GM21723 (cell line): ENCODE data around the gene NUTM1.

Experiments used
- ATAC-seq: cut with Tn5 transposase; IDR thresholded peaks from one replicate; pipeline ENCODE4 v1.9.1; 2021; ENCODE audit warnings: mild to moderate bottlenecking, moderate library complexity; ENCODE audit not compliant: unreplicated experiment

The NUTM1 gene, protein sequence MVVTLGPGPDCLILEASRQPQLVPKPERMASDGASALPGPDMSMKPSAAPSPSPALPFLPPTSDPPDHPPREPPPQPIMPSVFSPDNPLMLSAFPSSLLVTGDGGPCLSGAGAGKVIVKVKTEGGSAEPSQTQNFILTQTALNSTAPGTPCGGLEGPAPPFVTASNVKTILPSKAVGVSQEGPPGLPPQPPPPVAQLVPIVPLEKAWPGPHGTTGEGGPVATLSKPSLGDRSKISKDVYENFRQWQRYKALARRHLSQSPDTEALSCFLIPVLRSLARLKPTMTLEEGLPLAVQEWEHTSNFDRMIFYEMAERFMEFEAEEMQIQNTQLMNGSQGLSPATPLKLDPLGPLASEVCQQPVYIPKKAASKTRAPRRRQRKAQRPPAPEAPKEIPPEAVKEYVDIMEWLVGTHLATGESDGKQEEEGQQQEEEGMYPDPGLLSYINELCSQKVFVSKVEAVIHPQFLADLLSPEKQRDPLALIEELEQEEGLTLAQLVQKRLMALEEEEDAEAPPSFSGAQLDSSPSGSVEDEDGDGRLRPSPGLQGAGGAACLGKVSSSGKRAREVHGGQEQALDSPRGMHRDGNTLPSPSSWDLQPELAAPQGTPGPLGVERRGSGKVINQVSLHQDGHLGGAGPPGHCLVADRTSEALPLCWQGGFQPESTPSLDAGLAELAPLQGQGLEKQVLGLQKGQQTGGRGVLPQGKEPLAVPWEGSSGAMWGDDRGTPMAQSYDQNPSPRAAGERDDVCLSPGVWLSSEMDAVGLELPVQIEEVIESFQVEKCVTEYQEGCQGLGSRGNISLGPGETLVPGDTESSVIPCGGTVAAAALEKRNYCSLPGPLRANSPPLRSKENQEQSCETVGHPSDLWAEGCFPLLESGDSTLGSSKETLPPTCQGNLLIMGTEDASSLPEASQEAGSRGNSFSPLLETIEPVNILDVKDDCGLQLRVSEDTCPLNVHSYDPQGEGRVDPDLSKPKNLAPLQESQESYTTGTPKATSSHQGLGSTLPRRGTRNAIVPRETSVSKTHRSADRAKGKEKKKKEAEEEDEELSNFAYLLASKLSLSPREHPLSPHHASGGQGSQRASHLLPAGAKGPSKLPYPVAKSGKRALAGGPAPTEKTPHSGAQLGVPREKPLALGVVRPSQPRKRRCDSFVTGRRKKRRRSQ

DNA sequence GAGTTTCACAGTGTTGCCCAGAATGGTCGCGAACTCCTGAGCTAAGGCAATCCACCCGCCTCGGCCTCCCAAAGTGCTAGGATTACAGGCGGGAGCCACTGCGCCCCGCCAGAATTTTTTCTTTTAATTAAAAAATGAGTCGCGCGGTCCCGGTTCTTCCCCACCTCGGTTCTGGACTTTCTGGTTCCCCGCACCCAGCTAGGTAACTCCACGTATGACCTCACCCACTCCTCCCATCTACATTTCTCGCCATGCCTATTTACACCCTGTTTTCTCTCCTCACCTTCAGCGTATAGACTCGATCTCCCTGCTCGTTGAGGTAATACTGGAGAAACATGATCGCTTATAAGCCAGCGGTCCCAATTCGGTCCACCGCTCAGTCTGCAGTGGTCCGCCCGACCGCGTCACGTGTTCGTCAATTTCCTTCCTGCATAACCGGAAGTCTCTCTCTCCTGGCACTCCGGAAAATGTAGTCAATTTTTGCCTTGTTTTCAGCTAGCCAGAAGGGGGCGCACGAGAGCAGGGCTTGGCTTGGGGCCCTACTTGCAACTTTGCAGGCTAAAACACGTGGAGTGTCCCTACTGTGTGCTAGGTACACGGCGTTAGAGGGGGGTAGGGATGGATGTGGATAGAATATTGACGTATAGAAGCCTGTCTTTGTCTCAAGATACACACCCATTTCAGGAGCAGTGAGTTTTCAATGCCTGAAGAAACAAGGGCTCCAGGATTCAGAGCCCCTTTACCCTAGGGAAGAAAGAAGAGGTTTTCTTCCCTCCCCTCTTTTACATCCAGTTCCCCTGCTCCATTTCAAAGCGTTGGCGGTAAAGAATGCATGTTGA is at the start of gene NUTM1, which contains the start of gene NOP10:
NUTM1 (plus strand) TSS at position 579 of the 839 bp plus-strand sequence. CDS start 382 bp downstream, outside the sequence.
NOP10 (minus strand) TSS at position 400 of the 839 bp plus-strand sequence; CDS start at position 337, 63 bp downstream.
- ATAC-seq: peak; percentile 87

DNA sequence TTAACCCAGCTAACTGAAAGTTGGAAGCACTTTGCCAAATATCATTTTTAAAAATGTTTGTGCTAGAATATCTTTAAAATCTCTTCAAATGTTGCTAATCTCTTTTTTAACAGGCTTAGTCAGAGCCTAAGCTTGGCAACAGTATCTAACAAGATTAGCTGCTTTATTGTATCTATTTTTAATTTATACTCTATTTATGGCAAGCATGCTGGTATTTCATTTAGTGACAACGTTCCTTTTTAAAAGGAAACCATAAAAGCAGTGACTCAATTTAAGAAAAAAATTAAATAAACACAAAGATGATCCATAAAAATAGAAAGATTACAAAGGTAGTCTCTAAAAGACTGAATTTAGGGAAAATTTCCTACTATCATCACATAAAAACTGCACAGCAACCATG is 46.1 kb upstream of the NUTM1 start:
- ATAC-seq: no peak

DNA sequence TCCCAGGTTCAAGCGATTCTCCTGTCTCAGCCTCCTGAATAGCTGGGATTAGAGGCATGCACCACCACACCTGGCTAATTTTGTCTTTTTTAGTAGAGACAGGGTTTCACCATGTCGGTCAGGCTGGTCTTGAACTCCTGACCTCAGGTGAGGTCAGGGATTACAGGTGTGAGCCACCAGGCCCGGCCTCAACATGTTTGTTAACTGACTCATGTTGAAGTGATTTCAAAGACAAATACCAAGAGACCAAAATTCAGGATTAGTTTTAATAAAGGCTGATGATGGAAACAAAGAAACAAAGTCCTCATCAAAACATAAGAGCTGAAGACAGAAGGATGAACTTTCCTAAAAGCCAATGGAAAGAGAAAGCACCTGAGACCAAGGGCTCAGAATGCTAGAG is 42.1 kb upstream of the NUTM1 start:
- no peak for ATAC-seq

DNA sequence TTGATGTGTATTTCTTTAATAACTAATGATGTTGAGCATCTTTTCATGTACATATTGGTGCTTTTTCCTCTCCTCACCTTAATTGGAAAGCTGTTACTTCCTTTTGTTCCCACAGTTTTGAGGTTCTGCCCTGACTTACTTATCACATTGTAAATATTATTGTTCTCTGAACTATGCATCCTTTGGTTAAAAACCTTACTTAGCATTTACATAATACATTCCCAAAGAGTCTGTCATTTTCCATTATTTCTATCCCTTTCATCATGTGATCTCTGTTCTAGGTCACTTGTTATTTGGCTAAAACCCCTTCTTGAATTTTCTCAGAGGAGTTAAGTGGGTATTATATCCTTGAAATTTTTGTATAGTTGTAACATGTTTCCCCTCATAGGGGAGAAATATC is 38.5 kb upstream of the NUTM1 start:
- no peak for ATAC-seq

DNA sequence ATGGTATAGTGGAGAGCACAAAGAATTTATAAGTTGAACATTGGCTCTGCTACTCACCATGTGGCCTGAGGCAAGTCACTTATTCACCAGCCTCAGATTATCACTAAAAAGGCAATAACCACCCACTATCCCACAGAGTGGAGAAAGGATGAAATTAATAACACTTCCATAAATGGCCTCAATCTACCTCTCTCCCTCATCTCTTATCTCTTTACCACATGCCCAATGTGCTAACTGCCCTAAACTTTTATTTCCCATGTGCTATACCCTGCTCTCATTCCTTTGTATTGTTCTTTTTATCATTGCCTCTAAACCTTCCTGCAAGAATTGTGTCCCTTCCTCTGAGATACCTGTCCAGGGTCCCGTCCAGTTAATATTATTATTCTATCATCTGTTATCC is 31.6 kb upstream of the NUTM1 start:
- ATAC-seq: no peak

DNA sequence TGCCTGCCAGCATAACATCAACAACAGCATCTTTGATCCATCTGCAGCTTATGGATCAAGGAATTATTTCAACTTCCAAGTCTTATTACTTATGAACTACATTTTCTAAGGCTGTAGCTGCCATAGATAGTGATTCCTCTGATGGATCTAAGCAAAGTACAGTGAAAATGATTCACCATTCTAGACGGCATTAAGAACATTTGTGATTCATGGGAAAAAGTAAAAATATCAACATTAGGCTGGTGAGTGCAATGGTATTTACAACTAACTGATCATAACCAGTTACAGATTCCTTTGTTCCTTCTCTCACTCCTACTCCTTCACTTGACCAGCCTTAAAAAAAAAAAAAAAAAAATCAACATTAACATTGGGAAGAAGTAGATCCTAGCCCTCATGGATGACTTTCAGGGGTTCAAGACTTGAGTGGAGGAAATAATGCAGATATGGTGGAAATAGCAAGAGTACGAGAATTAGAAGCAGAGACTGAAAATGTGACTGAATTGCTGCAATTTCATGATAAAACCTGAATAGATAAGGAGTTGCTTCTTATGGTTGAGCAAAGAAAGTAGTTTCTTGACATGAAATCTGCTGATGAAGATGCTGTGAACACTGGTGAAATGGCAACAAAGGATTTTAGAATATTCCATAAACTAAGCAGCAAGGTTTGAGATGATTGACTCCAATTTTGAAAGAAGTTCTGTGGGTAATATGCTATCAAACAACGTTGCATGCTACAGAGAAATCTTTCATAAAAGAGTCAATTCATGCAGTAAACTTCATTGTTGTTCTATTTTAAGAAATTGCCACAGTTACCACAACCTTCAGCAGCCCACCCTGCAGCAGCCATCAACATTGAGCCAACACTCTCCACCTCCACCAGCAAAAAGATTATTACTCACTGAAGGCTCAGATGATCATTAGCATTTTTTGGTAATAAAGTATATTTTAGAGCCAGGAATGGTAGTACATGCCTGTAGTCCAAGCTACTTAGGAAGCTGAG is 28.3 kb upstream of the NUTM1 start:
- ATAC-seq: no peak

DNA sequence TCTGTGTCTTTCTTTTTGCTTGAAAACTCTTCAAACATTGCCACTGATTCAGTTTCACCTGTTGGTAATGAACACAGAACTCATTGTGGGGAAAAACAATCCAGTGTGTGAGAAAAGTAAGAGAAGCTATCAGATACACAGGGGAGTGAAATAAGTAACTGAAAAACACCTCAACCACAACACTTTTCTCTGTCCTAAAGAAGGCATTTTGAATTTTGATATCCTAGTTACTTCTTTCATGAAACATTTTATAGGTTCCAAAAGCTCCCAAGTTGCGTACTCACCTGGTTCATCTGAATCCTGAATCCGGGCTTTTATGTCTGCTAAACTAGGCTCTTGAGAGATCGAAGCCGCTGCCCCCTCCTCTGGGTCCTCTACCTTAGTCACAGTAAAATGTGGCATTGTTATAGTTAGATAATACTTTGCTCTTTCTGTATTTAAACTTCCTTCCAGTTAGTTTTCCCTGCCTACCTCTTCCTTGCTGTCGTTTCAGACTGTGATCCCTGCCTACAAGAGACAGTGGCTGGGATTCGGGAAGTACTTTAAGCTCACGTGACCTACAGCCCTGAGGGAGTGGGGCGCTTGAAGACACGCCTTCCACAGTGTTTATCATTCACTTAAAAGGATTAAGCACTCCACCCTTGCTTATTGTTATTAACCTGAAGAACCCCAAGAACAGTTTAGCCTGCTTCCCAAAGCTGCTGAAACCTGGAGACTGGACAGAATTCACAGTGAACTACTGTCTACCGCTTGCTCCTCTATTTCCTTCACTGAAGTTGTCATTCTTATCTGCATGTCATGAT is 24.6 kb upstream of the NUTM1 start:
- ATAC-seq: peak; percentile 80

DNA sequence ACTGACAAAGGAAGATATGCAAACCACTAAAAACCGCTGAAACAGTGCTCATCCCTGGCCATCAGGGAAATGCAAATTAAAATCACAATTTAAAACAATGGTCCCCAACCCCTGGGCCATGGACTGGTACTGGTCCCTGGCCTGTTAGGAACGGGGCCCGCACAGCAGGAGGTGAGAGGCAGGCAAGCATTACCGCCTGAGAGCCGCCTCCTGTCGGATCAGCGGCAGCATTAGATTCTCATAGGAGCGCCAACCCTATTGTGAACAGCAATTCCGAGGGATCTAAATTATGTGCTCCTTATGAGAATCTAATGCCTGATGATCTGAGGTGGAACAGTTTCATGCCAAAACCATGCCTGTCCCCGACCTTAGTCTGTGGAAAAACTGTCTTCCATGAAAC is 19.9 kb upstream of the NUTM1 start:
- ATAC-seq: no peak

DNA sequence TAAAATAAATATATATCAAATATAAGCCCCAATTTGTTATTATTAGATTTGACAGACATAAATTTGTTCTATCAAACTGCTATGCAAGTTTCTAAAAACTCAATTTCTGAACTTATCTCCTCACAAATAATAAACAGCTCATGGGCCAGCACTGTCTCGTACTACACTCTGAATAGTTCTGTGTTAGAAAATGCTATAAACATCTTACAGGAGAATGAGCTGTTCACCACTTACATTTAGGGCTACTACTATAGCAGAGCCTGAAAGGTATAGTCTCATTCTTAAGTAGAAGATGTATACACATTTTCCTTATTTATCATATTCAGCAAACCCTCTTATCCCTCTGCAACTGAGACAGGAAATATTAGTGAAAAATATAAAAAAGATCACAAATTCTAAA is 18.2 kb upstream of the NUTM1 start:
- no peak for ATAC-seq

DNA sequence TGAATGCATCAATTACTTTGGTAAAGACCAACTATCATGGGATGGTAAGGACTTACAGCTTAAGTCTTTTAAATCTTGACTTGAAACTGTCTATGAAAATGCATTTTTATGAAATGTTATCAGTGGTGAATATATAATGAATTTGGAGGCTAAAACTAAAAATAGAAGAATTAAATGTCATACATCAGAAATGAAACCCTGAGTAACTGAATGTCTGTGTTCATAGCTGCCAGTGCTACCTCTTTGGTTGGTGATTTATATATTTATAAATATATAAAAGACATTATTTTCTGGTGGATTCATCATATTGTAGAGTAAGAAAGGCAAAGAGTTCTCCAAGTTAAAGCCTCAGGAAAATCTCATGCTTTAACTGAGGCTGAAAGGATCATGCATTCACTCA is 17.7 kb upstream of the NUTM1 start:
- ATAC-seq: no peak

DNA sequence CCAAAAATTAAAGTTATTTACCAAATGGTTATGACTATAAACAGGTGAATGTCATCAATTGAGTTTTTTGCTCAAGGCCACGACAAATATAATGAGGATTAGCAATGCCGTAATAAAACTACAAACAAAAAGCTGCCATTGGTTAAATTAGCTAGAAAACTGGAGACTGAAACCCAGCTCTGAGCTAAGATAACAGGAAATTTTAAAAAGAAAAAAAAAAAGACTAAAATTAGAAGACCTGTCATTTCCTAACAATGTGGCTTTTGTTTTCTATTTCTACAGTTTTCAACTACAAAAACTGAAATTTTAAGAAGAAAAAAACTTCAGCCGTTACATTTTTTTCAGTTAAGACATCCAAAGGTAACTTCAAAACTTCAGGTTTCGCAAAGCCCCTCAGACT is 15.2 kb upstream of the NUTM1 start:
- ATAC-seq: no peak

DNA sequence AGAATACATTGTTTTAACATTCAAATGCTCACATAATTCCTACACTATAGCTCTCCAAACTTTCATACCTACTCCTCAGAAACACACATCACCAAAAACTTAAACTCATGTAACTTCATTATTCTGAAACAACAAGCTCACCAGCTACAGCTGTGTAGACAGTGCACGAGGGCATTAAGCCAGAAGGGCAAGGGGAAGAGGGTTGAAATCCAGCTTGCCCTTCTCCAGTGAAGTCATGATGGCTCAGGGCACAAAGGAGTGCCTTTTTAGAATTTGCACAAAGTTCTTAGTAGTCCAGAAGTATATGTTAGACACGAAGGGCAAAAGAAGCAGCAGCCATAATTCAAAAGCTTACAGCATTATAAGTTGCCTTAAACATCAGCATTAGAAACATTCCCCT is 14.1 kb upstream of the NUTM1 start:
- ATAC-seq: no peak

DNA sequence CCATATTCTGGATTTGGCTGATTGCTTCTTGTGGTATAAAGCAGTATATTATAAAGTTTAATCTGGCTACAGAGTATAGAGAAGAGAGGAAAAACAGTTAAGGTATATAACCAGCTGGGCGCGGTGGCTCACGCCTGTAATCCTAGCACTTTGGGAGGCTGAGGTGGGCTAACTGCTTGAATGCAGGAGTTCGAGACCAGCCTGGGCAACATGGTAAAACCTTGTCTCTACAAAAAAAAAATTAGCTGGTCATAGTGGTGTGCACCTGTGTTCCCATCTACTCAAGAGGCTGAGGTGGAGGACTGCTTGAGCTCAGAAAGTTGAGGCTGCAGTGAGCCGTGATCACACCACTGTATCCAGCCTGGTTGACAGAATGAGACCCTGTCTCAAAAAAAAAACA is 12.8 kb upstream of the NUTM1 start:
- no peak for ATAC-seq

DNA sequence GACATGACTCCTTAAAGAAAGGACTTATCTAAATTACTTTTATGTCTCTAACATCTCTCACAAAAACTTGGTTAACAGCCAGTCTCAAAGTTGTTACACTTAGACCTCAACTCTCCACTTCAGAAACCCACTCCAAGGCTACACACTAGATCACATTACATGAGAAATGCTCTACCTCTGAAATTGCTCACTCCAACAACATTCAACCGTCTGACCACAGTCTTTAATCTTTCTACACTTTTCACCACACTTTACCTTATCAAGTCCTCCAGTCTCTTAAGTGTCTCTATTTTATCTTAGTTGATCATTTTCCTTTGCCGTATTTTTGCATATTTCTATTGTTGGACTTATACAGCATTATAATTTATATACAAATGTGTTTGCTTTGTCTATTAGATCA is 11.3 kb upstream of the NUTM1 start:
- no peak for ATAC-seq

DNA sequence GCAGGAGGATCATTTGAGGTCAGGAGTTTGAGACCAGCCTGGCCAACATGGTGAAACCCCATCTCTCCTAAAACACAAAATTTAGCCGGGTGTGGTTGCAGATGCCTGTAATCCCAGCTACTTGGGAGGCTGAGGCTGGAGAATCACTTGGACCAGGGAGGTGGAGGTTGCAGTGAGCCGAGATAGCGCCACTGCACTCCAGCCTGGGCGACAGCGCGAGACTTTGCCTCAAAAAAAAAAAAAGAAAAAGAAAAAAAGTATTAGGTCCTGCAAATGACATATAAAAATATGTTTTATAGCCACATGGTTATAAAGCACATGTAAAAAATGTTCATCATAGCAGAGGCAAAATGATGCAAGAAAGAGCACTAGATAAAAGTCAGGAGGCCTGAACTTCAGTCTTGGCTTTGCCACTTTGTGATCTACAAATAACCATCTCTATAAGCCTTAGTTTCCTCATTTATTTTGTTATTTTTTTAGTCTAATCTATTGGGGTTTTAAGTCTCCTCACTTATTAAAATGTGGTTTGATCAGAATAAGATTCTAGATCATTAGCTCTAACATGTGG is 10.5 kb upstream of the NUTM1 start:
- no peak for ATAC-seq

DNA sequence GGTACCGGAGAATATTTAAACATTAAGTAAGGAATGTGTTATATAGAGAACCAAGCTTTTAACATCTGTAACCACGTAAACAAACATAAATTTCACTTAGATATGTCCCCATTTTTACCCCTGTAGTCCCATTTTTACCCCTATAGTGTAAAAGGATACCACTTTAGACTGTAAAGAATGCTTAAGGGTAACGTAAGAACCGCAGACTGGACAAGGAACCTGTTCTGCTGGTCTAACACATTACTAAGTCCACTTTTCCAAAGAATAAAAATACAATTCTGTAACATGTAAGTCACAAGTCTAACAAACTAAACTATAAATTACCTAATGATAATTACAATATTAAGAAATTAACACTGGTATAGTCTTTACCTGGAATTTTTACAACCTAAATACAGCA is 8.4 kb upstream of the NUTM1 start:
- no peak for ATAC-seq

DNA sequence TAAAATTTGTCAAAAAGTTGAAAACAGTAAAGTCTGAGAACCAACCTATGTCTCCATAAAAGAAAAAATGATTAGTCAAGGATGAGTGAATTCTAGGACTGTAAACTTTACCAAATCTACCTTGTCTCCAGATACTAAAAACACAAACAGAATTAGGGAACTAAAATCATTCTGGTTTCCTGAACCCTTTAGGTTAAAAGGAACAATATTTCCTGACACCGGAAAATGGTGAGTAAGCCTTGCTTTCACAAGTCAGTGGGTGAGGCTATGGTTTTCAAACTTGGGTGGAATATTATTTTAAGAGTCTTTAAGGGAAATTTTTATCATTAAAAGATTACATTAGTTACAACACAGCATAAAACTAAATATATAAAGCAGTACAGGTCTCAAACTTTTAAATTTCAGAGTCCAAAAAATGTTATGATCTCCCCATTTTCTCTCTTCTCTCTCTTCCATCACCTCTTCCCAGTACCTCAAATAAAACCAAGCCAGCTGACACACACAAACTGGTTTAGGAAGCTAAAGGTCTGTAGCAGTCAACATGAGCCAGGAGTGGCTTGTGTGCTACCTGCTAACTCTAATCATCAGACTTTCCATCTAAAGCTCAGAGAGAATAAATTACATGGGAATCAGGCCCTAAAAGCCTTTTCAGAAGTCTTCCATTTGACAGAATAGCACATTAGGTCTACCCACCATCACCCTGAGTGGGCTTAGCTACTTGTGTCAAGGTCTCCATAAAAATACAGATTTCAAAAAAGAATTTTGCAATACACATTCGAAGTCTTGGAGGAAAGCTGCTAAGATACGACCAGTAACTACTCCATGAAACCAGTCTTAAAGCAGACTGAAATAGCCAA is 7.7 kb upstream of the NUTM1 start:
- no peak for ATAC-seq
